HG03196 (cell line): ENCODE measurements around the gene UNC5CL.

Source experiments
- ATAC-seq: cut with Tn5 transposase; IDR thresholded peaks from one replicate; pipeline ENCODE4 v1.9.1; 2021; ENCODE audit not compliant: unreplicated experiment

UNC5CL gene

DNA sequence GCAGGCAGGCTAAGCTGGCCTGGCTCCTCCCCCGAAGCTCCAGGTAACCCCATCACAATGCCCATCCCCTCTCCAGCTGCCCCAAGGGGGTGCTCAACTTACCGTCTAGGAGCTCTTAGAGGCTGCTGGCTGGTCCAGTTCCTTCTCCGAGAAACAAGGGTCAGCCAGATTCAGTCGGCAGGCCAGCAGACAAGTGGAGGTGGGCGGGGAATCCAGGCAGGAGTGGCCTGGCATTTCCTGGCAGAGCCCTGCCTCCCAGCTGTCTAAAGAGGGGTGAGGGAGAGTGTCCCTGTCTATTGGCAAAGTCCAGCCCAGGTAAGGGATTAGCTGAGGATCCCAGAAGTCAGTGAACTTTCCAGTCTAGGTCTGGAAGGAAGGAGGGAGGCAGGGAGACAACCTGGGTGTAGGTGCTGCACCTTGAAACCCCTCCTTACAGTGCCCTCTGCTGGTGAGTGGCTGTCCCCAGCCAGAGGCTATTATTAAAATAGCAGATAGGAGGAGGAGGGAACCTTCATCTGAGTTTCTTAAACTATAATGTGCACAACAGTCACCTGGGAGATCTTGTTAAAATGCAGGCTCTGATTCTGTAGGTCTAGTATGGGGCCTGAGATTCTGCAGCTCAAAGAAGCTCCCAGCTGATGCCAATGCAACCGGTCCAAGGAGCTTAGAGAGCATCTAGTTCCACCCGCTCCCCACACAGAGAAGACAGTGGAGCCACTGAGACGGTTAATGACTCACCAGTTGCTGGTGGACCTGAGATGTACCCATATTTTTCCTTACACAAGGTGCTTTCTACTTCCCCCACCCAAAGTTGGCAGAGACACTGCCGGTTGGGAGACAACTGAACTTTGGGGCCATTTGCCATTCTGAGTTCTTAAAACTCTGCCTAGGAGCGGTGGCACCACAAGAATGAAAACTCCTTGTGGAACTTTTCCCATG lies at the start of gene UNC5CL:
TSS of gene UNC5CL (minus strand) at position 162 of the 939 bp plus-strand sequence. CDS start 4,147 bp downstream, outside the sequence.
- ATAC-seq, result no peak

- ATAC-seq, result no peak
These were observed 49.4 kb upstream of the UNC5CL start for GRCh38 chr6:41088451-41088850.

DNA sequence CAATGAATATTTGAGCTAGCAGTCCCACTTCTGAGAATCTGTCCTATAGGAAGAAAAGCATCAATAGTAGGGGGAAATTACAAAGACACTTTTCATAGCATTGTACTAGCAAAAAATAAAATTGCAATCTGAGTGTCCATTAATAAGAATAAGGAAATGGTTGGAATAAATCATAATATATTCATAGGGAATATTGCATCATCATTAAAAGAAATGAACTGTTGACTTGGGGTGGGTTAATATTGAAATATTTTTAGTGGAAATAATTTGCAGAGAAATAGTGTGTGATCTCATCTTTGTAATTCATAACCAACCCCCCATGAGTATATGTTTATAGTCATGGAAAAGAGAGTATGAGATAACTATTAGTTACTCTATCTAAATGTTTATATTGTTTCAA lies 46.2 kb upstream of the UNC5CL start:
- ATAC-seq, result no peak

GRCh38 chr6:41083072-41083471 lies 44.1 kb upstream of the UNC5CL start:
- ATAC-seq, result no peak

GRCh38 chr6:41080621-41081020 lies 41.6 kb upstream of the UNC5CL start:
- no peak for ATAC-seq

GRCh38 chr6:41079080-41079479 lies 40.1 kb upstream of the UNC5CL start:
- ATAC-seq, result no peak

DNA sequence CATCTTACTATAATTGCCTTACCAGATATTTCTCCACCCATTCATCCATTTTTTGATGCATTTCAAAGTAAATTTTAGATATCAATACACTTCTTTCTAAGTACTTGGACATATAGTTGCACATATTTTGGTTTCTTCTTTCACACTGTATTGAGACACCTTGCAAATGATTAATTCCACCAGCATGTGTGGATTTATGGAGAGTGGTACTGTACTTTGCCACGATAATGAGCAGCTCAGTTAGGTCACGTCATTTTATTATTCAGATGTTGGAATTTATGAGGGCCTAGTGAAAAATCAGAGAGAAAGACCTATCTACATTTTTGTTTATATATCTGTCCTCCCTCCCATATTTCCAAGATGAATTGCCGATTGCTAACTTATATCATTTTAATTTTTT lies 39.1 kb upstream of the UNC5CL start:
- no peak for ATAC-seq

DNA sequence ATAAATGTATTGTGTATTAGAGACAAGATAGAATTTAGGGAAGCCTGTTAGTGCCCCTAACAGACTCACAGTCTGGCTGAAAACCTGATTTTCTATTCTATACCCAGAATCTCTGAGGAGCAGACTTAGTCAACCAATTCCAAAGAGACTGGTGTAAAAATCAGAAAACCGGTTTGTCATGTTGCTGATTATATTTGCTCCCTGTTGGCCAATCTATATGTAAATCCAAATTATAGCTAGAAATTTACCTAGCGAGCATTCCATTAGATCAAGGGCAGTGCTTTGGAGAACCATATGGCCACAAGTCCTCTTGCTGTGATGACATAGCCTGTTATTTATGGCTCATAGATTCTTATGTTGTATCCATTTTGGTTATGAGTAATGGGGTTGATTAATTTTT lies 38.5 kb upstream of the UNC5CL start:
- no peak for ATAC-seq

GRCh38 chr6:41075651-41076626 lies 36.9 kb upstream of the UNC5CL start:
- no peak for ATAC-seq

- no peak for ATAC-seq
These were observed 35.8 kb upstream of the UNC5CL start for GRCh38 chr6:41074692-41075436.

GRCh38 chr6:41073968-41074691 lies 35.1 kb upstream of the UNC5CL start:
- no peak for ATAC-seq

GRCh38 chr6:41073203-41073967 lies 34.4 kb upstream of the UNC5CL start:
- ATAC-seq, result peak; percentile 29

DNA sequence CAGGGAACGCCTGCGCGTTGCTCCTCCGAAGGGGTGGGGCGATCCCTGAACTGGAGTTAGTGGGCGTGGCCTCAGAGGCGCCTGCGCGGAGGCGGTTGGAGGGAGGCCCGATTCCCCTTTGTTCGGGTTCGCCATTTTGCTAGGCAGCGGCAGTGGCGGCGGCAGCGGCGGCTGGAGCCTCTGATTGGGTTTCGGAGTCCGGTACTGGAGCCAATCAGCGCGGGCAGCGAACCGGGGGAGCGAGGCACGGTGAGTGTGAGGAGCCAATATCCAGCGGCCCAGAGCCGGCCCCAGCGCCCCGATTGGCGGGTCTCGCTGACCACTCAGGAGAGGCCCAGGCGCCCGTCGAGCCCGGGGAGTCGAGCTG lies 33.8 kb upstream of the UNC5CL start, which contains the start of gene NFYA:
TSS of gene NFYA (plus strand) at position 139 of the 367 bp plus-strand sequence. CDS start 6,116 bp downstream, outside the sequence.
- peak; percentile 63 for ATAC-seq

GRCh38 chr6:41071923-41072835 lies 33.2 kb upstream of the UNC5CL start, which contains the start of gene OARD1:
TSS of gene OARD1 (minus strand) at chr6:41072356. CDS start at chr6:41071634, 722 bp downstream.
- ATAC-seq, result peak; percentile 76

DNA sequence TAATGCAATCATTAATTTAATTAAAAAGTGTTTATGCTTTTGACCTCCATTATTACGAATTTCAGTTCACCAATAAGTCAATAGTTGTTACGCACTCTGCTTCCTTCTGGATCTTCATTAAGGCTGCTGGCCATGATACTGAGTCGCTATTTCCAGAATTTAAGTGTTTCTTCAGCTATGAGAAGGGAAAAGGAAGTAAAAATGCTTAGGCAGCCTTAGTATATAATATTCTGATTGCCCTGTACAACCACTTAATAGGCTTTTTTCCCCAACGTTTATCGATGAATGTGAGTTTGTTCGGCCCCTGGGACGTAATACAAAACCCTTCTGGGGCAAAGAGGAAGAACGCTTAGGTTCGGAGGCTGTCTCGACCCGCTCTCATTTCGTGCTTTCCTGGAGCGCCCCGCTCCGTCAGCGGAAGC lies 32.5 kb upstream of the UNC5CL start:
- ATAC-seq, result no peak

- no peak for ATAC-seq
These were observed 27.9 kb upstream of the UNC5CL start for GRCh38 chr6:41066867-41067304.

- no peak for ATAC-seq
These were observed 26.6 kb upstream of the UNC5CL start for GRCh38 chr6:41065550-41066026.

- no peak for ATAC-seq
These were observed 25.8 kb upstream of the UNC5CL start for GRCh38 chr6:41064841-41065240.
